Tongue (tissue), 2 donors: ENCODE data around the gene MYO1C. TPM values are rescaled to one million over a fixed set of nuclear protein-coding genes. Genes with fewer than 3 reads are reported as not detected.
A peak's percentile ranks its signal among the peaks of the same experiment; 100 is the strongest.

ENCODE experiments used
- DNase-seq: peaks from one replicate; pipeline ENCODE4 v3.0.0-alpha.2; 2015
- total RNA-seq: library from RNA; depleted of rRNA; stranded (reverse); fragments of >200 nt; gene quantifications from one replicate; pipeline ENCODE4 v1.2.3, GENCODE V29; 2014

Gene MYO1C
- total RNA-seq, 1 donor from 2014 or later: 120 TPM

DNA sequence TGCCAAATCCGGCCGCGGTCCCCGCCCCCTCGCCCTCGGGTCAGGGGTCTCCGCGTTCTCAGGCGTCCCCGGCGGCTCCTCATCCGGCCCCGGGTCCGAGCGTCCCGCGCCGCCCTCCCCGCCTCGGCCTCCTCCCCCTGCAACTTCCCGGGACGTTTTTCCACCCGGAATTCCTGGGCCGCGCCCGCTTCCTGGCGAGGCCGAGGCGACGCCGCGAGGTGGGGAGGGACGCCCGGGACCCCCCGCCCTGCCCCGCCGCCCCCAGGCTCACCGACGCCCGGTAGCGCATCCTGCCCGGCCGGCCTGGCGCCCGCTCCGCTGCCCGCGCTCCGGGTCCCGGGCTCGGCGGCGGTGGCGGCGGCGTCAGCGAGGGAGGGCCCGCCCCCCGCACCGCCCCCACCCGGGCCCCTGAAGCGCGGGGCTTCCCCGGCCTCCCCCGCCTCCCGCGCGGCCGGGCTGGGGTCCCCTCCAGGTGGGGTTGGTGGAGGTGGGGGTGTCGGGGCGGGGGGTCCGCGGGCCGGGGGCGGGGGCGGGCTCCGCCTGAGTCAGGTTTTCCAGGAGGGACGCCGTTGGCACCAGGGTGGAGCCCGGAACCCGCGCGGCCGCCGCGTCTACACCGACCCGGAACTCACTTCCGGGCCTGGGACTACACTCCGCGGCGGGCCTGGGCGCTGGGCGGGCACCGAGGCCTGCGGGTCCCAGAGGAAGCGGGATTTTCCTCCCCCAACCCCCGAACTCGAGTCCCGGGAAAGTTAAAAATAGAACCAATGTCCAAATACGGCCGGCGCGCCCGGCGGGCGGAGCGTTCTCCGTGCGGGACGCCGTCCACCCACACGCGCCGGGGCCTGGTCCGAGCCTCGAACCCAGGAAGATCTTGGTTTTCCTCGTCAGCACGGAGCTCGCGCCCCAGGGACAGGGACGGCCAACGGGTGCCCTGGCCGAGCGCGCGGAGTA lies 6.8 kb downstream of the MYO1C start:
- peak; percentile 65 for DNase-seq

DNA sequence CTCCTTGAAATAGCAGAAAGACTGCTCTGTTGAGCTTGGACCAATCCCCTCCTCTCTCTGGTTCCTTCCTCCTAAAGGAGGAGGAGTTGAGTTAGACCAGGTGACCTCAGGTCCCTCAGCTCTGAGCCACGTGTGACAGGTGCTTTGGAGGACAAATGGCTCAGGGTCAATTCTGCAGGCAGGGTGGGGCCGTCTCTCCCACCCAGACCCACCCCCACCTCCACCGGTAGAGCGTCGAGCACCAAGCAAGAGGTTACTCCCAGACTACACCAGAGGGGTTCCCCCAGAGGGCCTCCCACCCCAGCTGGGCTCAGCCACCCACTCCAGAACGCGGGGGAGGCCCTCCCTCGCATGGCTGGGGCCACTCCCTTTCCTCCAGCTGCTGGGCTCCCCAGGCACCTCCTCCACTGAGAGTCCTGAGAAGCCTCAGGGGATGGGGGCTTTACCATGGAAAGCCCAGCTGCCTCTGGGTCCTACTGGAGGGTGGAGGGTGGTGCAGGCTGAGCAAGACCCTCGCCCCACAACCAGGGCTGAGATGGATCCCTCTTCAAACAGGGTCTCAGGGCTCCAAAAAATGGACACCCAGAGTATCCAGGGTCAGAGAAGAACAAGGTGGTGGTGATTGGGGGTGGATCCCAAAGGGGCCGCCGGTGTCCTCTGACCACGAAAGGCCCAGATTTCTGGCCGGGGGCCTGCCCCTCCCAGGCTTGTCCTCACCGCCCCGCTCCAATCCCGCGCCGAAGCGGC lies 7.6 kb downstream of the MYO1C start:
- peak; percentile 71 for DNase-seq

DNA sequence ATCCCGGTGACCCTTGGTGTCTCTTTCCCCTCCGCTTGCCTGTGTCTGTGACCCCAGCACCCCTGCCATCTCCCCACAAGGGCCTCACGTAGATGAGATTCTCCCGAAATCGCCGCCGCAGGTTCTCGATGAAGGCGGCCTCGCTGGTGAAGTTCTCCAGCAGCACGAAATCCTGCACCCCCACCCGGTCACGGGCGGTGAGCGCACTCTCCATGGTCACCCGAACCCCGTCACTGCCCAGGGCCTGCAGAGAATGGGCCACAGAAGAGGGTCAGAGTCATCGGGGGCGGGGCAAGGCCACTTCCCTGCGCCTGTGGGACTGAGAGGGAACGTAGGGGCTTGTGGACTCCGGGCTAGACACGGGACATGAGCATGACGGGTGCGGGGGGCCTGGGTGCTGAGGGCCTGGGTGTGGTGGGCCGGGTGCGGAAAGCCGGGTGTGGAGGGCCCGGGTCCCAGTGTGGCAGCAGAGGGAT lies 8.4 kb downstream of the MYO1C start:
- DNase-seq: no peak

DNA sequence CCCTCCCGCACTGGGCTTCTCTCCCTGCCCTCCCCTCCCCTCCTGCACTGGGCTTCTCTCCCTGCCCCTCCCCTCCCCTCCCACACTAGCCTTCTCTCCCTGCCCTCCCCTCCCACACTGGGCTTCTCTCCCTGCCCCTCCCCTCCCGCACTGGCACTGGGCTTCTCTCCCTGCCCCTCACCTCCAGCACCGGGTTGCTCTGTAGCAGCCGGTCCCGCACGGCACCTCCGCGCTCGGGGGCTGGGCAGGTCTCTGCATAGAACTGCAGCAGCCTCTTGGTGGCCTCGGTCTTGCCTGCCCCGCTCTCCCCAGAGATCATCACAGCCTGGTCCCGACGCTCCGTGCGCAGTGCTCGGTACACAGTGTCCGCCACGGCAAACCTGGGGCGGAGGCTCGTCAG lies 9.8 kb downstream of the MYO1C start:
- DNase-seq: no peak

DNA sequence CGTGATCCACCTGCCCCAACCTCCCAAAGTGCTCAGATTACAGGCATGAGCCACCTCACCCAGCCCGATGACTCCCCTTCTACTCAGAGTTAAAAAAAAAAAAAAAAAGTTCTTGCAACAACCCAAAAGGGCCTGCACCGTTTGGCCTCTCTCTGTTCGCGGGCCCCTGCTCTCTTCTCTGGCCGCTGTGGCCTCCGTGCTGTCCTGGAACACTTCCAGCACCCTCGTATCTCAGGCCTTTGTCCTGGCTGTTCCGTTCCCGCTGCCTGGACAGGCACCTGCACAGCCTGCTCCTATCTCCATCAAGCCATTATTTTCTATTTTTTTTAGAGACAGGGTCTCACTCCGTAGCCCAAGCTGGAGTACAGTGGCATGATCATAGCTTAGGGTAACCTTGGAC lies 10.8 kb downstream of the MYO1C start:
- no peak for DNase-seq

DNA sequence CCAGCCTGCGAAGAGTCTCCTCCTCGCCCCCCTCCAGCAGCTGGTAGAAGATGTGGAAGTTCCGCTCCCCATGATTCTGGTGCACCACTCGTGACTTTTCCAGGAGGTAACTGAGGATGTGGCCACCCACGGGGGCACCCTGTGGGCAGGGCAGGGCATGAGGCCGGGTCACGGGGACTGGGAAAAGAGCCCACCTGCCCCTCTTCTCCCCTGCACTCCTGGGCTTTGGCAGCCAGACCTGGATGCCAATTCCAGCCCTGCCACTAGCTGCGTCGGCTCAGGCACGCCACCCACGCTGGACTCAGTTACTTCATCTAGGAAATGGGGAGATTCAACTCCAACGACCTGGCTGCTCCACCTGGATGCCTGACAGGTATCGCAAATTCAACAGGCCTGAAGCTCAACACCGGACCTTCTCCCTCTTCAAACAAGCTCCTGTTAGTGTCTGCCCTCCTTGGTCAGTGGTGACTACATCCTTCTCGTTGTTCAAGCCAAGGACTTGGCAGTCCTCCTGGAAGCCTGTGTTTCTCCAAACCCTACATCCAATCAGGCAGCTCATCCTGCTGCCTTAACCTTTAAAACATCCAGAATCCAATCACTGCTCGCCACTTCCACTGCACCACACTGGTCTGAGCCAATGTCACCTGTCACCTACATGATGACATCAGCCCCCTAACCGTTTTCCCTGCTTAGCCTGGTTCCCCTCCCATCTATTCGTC lies 11.6 kb downstream of the MYO1C start:
- no peak for DNase-seq

DNA sequence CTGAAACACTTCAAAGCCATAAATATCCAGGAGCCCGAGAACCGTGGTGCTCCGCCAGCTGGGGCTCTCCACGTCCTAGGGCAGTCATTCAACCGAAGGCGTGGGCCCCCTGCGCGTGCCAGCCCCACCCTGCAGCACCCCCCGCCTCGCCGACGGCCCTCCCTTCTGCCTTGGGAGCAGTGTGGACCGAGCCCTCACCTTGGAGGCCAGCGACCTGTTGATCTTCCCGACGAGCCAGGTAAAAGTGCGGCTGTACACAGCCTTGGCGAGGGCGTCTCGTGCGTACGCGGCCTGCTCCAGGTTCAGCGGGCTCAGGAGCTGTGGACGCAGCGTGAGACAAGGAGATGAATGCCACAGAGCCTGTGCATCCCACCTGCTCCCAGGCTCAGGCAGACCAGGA lies 14.1 kb downstream of the MYO1C start:
- no peak for DNase-seq

DNA sequence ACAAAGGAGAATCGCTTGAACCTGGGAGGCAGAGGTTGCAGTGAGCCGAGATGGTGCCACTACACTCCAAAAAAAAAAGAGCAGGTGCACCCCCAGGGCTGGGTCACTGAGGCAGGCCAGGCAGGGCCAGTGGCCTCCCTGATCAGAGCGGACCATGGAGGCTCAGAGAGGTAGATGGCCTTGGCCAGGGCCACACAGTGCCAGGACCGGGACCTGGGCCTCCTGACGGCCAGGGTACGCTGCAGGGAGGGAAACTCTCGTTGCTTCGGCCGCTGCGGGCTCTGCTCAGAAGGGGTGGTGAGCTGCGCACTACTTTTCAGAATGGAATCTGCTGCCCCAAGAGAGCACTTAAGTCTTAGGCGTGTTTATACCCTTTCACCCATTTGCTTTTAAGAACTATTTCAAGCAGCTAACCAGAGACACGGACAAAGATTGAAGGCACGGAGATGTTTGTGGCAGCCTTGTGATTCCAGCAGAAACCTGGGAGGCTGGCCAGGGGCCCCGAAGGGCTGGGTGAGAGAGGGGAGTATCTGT lies 17.1 kb downstream of the MYO1C start:
- no peak for DNase-seq

DNA sequence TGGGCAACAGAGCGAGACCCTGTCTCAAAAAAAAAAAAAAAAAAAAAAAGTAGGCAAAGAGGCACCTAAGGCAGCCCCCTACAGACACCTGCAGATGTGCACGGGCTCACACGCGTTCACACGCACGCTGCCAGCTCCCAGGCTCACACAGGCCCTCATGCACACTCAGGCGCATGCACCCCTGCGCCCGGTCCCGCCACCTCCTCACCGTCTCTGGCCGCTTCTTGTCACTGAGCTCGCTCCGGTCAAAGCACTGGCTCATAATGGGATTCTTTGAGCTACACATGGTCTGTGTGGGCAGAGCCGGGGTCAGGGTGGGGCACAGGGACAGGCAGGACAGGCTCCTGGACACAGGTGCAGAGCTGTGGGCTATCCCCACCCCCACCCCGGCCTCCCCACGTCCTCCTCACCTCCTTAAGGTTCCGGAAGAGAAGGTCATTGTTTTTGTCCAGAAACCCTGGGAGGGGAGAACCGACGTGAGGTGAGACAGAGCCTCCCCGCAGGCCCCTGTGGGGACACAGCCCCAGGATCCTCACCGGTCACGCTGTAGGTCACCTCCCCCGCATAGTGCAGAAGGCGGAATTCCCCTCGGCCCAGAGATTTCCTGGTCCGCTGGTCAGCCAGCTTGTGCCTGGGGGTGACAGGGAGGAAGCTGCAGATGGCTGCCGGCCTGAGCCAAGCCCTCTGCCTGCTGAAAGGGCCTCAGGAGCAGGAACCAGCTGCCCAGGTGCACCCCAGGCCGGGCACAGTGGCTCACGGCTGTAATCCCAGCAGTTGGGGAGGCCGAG lies 17.9 kb downstream of the MYO1C start:
- DNase-seq: no peak

DNA sequence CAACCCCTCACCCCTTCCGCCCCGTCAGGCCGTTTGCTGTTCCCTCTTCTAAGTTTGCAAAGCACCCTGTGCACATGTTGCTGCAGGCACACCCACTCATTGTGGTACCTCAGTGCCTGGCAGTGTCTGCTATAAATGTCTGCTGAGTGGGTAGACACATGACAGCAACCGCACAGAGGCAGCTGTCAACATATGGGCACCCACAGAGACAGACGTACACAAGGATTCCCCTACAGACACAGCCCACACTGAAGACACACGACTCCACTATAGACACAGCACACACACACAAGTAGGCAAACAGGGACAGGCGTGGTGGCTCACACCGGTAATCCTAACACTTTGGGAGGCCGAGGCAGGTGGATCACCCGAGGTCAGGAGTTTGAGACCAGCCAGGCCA lies 18.6 kb downstream of the MYO1C start:
- no peak for DNase-seq

DNA sequence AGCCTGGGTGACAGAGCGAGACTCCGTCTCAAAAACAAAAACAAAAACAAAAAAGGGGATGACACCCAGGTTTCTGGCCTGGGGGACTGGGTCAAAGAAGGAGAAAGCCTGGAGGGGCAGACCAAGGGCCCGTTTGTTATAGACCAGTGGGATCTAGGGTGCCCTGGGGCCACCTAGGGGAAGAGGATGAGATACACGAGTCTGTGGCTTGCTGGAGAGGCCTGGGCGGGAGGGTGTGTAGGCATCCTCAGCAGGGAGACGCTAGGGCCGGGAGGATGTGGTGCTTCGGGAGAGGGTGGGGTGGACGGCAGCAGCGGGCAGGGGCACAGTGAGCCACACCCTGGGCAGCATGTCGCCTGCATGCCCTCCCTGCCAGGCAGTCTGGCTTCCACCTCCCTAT lies 19.3 kb downstream of the MYO1C start:
- no peak for DNase-seq

DNA sequence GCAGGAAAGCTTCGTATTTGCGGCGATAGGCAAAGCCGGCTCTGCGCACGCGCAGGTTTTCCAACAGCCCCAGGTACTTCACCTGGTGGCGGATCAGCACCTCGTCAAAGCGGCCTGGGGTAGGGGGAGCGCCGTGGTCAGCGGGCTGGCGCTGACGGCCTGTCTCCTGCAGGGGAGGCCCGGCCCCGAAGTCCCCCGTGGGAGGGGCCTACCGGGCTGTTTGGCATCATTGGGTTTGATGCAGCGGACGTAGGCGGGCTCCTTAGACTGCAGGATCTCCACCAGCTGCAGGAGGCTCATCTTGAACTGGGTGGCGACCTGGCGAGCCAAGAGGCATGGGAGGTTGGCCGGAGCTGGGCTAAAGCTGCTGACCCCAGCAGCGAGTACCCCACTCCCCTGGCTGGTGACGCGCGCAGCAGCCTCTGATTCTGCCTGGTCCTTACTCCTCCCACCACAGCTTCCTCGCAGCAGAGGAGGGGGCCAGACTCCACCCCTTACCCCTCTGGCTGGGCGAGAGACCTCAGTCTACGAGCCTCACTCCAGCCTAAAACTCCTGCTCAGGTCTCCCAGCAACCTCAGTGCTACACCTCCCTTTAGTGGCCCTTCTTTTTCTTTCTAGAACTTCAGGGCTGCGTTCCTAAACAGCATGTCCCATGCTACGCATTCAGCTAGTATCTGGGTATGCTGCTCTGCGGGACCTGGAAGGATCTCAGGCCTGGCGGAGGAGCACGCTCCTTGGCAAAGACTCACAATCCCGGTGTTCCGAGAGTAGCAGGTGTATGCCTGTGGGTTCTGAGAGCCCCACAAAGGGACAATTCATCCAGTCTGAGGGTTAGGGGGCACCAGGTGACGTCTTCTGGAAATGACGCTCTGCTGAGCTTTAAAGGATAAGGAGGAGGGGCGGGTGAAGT lies 20.3 kb downstream of the MYO1C start:
- no peak for DNase-seq

DNA sequence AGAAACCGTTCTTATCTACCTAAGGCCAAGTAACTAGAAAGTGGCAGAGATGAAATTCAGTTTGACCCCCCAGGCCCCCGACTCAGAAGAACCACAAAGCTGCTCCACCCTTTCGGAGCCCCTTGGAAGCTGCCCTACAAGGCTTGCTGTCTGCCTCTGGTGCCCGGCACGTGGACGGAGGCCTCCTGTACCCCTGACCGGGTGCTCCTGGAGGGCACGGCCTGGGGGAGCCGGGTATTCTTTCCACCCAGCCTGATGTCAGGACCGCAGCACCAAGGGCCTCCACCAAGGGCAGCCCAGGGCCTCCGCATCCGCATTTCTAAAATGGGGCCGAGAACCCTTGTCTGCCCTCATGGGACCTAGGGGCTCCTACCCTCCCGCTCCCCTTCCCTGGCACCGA lies 21.0 kb downstream of the MYO1C start:
- no peak for DNase-seq

DNA sequence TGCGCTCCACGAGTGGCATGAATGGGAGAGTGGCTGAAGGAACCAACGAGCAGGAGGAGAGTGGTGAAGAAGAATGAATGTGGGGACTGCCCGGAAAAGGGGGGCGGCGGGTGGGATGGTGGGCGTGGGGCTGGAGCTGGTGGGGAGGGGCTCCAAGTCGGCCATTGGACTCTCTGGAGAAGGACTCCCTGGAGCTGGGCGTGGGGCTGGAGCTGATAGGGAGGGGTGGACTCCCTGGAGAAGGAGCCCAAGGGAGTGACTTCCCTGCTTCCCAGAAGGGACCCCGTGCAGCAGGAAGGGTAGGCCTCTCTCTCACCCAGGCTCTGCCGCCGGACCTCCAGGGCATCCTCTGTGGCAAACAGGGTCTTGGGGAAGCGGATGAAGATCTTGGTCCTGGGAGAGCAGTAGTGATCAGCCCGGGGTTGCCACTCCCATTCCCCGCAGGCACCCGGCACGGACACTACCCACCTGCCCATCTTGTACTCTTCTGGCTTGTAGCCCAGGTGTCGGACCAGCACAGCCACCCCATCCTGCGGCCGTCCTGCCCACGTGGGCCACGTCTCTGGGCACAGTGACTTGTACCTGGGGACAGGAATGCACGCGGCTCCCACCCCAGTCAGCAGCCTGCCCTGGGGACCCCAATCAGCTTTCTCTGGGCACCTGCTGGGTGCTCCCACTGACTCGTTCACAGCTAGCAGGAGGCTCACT lies 21.6 kb downstream of the MYO1C start:
- DNase-seq: no peak

DNA sequence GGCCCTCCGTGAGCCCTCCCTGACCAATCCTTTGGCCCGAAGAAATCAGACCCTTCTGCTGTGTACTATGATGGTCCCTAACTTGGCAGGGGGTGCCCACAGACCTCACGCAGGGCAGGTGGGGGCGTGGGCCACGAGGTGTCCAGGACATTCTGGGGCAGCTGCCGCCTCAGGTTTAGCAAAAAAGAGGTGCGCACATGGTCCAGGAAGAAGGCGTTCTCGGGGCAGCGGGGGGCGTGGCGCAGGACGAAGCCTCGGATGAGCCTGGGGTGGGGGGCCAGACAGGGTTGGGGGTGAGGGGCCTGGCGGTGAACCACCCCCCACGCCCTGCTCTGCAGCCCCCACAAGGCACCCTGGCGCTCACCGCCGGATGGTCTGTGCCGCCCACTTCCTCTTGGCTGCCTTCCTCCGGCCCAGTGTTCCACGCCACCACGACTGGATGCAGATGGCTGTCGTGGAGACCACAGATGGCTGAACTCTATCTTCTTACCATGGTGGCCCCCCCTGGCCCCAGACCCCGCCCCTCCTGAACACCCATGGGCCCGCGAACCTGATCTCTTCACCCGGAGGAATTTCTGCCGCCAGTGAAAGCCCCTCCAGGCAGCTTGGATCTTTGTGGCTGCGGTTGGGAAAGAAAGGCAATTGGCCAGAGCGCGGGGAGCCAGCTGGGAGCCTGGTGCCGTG lies 22.3 kb downstream of the MYO1C start:
- DNase-seq: no peak

DNA sequence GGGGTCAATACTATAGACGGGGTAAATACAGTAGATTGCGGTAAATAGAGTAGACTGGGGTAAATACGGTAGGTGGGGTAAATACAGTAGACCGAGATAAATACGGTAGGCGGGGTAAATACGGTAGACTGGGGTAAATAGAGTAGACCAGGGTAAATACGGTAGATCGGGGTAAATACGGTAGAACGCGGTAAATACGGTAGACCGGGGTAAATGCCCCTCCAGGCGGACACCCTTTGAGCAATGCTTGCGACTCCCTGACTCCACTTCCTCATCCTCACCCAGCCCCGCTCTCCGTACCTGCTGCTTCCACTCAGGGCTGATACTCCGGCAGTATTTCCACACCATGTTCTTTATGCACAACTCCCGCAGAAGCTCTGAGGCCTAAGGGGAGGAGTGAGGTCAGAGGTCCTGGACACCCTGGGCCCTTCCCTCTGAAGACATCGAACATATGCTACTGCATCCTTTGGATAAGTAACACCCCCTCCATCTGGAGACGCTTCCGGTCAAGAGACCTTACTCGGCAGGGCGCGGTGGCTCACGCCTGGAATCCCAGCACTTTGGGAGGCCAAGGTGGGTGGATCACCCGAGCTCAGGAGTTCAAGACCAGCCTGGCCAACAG lies 23.1 kb downstream of the MYO1C start:
- DNase-seq: no peak

DNA sequence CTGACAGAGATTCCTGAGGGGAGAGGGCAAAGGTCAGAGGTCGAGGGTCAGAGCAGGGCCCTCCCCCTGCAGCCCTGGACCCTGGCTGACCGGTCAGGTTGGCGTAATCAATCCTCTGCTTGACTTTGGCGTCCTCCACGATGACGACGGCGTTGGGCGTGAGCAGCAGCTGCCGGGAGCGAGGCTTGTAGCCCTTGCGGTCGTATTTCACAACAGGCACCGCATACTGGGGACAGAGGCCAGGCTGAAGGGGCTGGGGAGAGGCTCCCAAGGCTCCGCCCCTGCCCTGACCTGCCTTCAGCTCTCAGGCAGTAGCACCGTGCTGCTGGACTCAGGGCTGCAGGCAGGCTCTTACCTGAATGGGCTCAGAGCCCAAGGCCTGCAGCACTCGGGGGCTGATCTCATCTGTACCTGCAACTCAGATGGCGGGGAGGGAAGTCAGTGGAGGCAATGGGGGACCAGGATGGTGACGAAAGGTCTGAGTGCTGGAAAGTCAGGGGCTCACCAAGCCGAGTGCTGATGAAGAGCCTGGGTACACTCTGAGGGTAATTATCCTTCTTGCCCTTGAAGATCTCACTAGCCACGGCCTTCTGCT lies 24.5 kb downstream of the MYO1C start:
- peak; percentile 68 for DNase-seq

DNA sequence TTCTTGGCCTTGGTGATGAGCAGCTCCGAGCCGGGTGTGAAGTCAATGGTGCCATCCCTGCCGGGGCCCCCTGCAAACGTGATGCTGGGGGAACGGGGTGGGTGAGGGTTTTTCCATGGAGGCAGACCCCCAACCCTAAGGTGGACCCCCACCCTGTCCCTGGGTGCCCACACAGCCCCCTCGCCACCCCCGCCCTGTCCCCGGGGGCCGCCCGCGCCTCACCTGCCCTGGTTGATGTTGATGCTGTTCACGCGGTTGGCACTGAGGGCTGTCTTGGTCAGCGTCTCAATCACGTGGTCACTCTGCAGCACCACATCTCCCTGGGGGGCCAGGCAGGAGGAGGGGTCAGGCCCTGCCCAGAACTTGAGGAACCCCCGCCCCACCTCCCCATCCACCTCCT lies 25.2 kb downstream of the MYO1C start:
- no peak for DNase-seq
